ENCODE data around the gene FAM13A.
"Not testable (repeated sequence)": the region's sequence is repeated elsewhere in the genome, so short reads cannot be mapped to it uniquely, and the experiment has no call there.

Gene FAM13A

DNA sequence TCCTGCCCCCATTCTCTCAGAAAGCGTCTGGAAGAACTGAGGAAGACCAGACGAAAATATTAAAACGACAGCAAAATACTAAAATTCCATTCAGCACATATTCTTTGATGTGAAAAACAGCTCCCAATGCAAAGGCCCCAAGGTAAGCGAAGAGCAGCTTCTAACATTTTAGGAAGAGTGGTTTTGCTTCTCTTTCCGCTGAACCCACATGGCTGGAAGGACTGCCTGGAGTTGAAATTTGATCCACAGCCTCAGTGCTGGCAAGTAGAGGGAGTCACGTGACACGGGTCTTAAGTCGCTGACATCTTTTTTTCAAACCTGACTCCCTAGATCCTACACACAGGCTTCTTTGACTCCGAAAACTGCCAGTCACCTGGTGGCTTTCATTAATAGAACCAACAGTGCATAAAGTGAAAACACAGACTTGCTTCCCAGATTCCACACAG lies at the start of gene FAM13A:
Gene FAM13A, minus strand, starts transcription at position 233 of the 446 bp plus-strand sequence. Its CDS starts 221 bp downstream, at position 12.
- in situ Hi-C loops (cut with MboI; ENCODE audit: low sequenced_read_pairs) = no loop called here

DNA sequence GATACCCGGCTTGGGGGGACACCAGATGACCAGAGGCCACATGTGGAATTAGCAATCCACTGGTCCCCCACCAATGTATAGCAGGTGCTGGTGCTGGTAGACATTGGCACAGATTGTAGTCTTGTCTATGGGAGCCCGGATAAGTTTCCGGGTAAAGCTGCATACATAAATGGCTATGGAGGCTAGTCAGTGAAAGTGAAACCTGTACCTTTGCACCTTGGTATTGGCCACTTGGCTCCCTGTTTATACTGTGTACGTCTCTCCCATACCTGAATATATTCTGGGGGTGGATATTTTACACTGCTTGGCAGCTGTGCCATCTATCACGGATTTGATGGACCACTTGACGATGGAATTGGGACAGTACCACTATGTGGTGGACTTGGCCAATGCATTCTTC lies 48.7 kb upstream of the FAM13A start:
- in situ Hi-C loops (cut with MboI; ENCODE audit: low sequenced_read_pairs) = no loop called here

DNA sequence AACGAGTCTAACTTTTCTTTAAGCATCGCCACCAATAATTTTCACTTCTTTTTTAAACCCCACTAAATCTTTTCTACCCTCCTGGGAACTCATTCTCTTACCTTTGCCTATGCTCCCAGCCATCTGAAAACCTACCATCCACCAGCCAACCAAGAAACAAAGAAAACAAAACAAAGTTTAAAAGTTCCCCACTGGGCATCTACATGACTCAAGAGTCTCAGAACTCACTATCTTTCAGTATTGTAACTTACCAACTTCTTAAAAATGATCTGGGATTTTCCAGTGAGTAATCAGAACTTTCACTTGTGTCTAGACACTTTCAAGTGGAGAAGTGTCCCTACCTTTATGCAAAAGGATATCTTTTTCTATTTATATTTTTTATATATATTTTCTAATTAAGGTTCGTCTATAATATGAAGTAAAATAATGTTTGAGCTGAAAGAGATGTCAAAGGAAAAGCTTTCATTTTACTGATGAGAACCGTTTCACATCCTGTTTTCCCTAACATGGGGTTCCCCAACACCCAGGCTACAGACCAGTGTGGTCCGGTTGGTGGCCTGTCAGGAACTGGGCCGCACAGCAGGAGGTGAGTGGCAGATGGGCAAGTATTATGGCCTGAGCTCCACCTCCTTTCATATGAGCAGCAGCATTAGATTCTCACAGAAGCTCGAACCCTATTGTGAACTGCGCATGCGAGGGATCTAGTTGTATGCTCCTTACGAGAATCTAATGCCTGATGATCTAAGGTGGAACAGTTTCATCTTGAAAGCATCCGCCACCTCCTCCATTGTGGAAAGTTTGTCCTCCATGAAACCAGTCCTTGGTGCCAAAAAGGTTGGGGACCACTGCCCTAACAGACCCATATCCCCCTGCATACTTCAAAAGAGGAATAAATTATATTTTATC lies 44.5 kb upstream of the FAM13A start:
- in situ Hi-C loops (cut with MboI; ENCODE audit: low sequenced_read_pairs) = no loop called here

GRCh38 chr4:89100853-89101252 lies 43.9 kb upstream of the FAM13A start:
- in situ Hi-C loops (cut with MboI; ENCODE audit: low sequenced_read_pairs) = no loop called here

GRCh38 chr4:89099471-89099870 lies 42.5 kb upstream of the FAM13A start:
- in situ Hi-C loops (cut with MboI; ENCODE audit: low sequenced_read_pairs) = no loop called here

GRCh38 chr4:89099034-89099433 lies 42.0 kb upstream of the FAM13A start:
- in situ Hi-C loops (cut with MboI; ENCODE audit: low sequenced_read_pairs) = no loop called here

DNA sequence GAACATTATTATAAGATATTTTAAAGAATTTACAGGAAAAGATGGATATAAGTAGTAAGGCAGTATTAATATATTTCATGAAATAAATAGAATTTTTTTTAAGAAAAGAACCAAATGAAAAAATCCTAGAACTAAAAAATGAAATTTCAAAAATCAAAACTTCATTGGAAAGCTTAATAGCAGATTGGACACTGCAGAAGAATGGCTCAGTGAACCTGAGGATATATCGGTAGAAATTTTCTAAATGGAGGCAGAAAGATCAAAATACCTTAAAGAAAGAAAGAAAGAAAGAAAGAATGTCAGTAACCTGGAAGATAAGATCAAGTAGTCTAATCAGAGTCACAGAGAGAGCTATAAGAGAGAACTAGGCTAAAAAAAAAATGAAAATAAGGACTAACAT lies 21.3 kb upstream of the FAM13A start:
- in situ Hi-C loops (cut with MboI; ENCODE audit: low sequenced_read_pairs) = no loop called here

DNA sequence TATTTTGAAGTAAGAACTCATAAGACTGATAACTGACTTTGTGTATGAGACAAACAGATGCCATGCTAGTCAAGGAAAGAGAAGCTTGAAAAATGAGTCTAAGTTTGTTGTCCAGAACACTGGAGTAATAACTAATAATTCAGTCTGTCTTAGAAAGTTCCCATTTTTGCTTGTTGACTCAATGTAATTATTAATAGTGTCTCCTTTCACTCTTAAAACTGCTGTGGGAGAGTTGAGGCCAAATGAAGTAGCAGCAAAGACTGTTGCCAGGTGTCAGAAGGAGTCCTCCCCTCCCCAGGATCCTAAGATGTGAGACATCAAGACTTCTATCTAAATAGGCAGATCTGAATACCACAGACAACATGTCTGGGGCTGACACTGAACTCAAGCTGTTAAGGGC lies 20.8 kb upstream of the FAM13A start:
- in situ Hi-C loops (cut with MboI; ENCODE audit: low sequenced_read_pairs) = no loop called here

DNA sequence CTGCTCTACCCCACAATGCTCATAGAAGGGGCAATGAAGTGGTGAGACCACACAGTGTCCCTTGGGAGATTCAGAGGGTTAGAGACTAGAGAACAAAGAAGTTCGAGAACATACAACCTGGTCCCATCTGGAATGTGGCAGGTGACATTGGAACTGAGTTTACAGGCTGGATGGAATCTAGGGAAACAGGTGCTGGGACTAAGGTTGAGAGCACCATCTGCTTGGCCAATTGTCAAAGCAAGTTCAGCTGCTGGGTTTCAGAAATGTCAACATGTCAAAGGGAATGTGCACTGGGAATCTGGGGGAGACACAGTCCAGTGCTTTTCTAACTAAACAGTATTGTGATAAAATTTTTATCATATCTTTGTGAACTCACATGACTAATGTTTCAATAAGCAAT lies 15.9 kb upstream of the FAM13A start:
- in situ Hi-C loops (cut with MboI; ENCODE audit: low sequenced_read_pairs) = no loop called here

- in situ Hi-C loops (cut with MboI; ENCODE audit: low sequenced_read_pairs) = no loop called here
These were observed 14.3 kb upstream of the FAM13A start for GRCh38 chr4:89071311-89071710.

DNA sequence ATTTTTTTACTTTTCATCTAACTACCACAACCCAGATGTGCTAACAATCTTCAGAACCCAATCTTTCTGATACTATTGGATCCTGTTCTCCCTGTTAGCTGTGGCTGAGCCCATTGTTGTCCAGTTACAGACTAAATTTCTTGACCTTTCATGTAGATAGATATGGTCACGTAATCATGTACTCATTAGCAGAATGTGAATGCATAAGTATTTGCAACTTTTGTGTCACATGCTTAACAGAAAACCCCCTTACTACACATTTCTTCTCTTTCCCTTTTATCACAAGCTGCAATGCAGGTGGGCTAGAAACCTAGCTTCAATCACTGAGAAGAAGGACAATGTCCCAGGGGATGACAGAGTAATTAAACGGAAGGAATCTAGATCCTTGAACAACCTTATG lies 13.1 kb upstream of the FAM13A start:
- in situ Hi-C loops (cut with MboI; ENCODE audit: low sequenced_read_pairs) = no loop called here

DNA sequence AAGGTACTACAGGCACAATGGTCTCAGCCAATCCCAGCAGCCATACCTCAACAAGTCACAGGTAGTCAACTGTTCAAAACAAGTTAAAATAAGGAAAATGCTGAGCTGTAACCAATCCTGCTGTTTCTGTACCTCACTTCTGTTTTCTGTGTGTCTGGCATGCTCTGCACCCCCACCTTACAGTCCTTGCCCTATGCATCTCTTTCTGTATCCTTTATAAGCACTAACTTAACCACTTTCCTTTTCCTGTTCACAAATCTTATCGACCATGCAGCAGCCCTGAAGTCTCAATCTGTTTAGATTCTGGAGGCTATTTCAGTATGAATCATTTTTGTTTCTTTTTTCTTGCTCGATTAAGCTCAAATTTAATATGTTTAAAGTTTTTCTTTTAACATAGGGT lies 12.5 kb upstream of the FAM13A start:
- in situ Hi-C loops (cut with MboI; ENCODE audit: low sequenced_read_pairs) = no loop called here

GRCh38 chr4:89067417-89067816 lies 10.4 kb upstream of the FAM13A start:
- in situ Hi-C loops (cut with MboI; ENCODE audit: low sequenced_read_pairs) = no loop called here

DNA sequence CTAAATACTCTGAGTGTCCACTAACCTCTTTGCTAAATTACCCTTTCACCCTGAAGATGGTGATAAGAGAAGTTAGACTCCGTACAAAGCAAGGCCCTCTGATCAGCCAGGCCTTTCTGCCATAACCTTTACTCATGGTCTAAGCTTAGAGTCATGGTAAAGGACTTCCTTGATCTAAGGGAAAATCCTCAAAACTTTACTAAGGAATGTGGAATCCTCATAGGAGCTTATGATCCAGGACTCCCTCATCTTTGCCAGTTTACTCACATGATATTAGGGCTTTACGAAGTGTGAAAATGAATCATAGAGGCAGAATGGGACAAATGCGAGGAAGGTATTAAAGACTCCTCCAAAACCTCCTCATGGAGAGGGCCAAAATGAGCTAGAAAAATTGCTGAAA lies 7.9 kb upstream of the FAM13A start:
- in situ Hi-C loops (cut with MboI; ENCODE audit: low sequenced_read_pairs) = no loop called here

- in situ Hi-C loops (cut with MboI; ENCODE audit: low sequenced_read_pairs) = not testable (repeated sequence)
These were observed 859 bp upstream of the FAM13A start for GRCh38 chr4:89057844-89058243.

DNA sequence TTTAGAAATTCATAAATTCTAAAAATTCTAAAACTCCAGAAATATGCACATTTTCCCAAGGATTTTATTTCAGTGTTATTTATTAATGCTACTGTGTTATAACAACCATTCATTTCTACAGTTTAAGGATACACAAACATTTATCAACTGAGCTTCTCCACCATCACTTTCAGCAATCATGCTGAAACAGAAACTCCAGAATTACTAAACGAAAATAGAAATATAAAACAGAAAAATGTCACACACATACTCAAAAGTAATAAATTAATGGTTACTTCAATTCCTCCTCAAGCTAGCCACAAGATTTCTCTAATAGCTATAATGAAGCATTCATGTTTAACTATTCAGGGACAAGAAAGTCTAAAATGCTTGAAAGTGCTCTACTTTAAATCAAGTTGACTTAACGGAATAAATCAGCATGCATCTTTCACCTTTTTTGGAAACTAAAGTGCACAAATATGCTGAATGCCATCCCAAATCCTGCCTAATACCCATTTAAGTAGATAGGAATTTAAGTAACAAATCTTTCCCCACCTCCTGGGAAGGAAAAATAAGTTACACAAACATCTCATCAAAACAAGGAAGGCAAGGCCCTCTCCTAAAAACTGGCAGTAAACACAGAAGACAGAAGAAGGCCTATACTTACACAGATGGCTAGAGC lies 563 bp downstream of the FAM13A start:
- in situ Hi-C loops (cut with MboI; ENCODE audit: low sequenced_read_pairs) = no loop called here

- in situ Hi-C loops (cut with MboI; ENCODE audit: low sequenced_read_pairs) = no loop called here
These were observed 1.6 kb downstream of the FAM13A start for GRCh38 chr4:89055157-89056080.

GRCh38 chr4:89054627-89055026 lies 2.4 kb downstream of the FAM13A start:
- in situ Hi-C loops (cut with MboI; ENCODE audit: low sequenced_read_pairs) = no loop called here

GRCh38 chr4:89049853-89050252 lies 7.1 kb downstream of the FAM13A start:
- in situ Hi-C loops (cut with MboI; ENCODE audit: low sequenced_read_pairs) = no loop called here

DNA sequence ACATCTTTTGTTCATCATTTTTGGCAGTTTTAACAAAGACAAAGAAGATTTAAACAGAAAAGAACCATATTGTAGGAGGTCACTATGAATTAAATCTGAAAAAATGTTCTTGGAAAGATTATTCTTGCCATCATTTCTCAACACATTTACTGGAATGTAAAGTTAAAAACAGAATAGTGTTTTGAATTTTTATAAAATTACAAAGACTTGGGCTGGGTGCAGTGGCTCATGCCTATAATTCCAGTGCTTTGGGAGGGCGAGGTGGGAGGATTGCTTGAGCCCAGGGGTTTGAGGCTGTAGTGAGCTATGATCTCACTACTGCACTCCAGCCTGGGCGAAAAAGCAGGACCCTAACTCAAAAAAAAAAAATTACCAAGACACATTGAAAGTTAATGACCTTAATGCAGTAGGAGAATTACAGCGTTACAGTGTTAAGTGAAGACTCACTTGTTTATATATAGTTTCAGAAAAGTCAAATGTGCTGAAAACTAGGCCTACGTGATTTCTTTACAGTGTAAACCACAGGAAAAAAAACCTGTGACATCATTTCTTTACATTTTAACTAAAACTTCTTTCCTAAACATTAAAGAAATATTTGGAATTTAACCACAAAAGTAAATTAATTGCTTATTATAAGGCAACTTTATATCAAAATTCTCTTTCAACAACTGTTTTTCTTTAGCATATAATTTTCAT lies 7.9 kb downstream of the FAM13A start:
- in situ Hi-C loops (cut with MboI; ENCODE audit: low sequenced_read_pairs) = no loop called here
